SK-N-SH (cell line): ENCODE results near the gene GPRASP2. TPM values are rescaled to one million over a fixed set of nuclear protein-coding genes. Genes with fewer than 3 reads are reported as not detected.

ENCODE experiments used
- CTCF ChIA-PET: fragments of 300-600, 350-600 bp; formaldehyde crosslinking; extraction: SDS; loops from one replicate; lab custom pipeline; 2021; lab: Yijun Ruan, JAX
- POLR2A ChIA-PET: fragments of 350-600 bp; sonication (Branson Sonifier 250); formaldehyde crosslinking; extraction: SDS; loops from one replicate; lab custom pipeline; 2020; ENCODE audit warnings: antibody characterized with exemption, inconsistent platforms; lab: Yijun Ruan, JAX
- DNase-seq: peaks from one replicate; pipeline ENCODE4 v3.0.0; 2012
- H2AFZ ChIP-seq: fragments of 200-600 bp; sonication (generic); 2 replicates; pipeline ENCODE4 v1.8.1; 2016; ENCODE audit warnings: antibody characterized with exemption, mild to moderate bottlenecking, low read depth
- H3F3A ChIP-seq: fragments of 200-600 bp; sonication (generic); replicated peaks from 2 replicates; pipeline ENCODE3; 2016; ENCODE audit warnings: antibody characterized with exemption, mild to moderate bottlenecking; ENCODE audit not compliant: insufficient read depth
- H3K27ac ChIP-seq, 2 experiments: fragments of 200-500 bp in 1 of 2; fragments of 200-600 bp in 1 of 2; sonication (Bioruptor generic) in 1 of 2; sonication (generic), shearing (Covaris generic) in 1 of 2; 2 replicates each; pipeline versions ENCODE4 v1.5.1 to v1.6.1; 2014 to 2016; ENCODE audit warnings: low read depth in 2 of 2, inconsistent platforms in 1 of 2, low read length in 1 of 2, mild to moderate bottlenecking in 1 of 2, mixed read lengths in 1 of 2
- H3K27me3 ChIP-seq: fragments of 200-600 bp; sonication (generic), shearing (Covaris generic); 2 replicates; pipeline ENCODE4 v1.6.1; 2016; ENCODE audit warnings: mixed run types; ENCODE audit not compliant: insufficient read depth
- H3K36me3 ChIP-seq, 2 experiments: fragments of 200-500 bp in 1 of 2; fragments of 200-600 bp in 1 of 2; sonication (Bioruptor generic) in 1 of 2; sonication (generic) in 1 of 2; replicated peaks in 1 of 2; 2 replicates each; pipeline versions ENCODE3 to v1.5.1; 2014 to 2016; ENCODE audit warnings: low read length in 1 of 2, mild to moderate bottlenecking in 1 of 2; ENCODE audit not compliant: insufficient read depth in 2 of 2, control insufficient read depth in 1 of 2
- H3K4me1 ChIP-seq, 2 experiments: fragments of 200-500 bp in 1 of 2; fragments of 200-600 bp in 1 of 2; sonication (Bioruptor generic) in 1 of 2; sonication (generic), shearing (Covaris generic) in 1 of 2; 2 replicates each; pipeline versions ENCODE4 v1.5.1 to v1.6.1; 2014 to 2016; ENCODE audit warnings: low read depth in 1 of 2, low read length in 1 of 2, mixed run types in 1 of 2; ENCODE audit not compliant: insufficient read depth in 2 of 2, control insufficient read depth in 1 of 2
- H3K4me2 ChIP-seq: fragments of 200-600 bp; sonication (generic), shearing (Covaris generic); 2 replicates; pipeline ENCODE4 v1.6.1; 2017; ENCODE audit warnings: mixed run types
- H3K4me3 ChIP-seq, 2 experiments: fragments of 200-500 bp in 1 of 2; fragments of 200-600 bp in 1 of 2; sonication (Bioruptor generic) in 1 of 2; sonication (generic), shearing (Covaris generic) in 1 of 2; 2 replicates each; pipeline versions ENCODE4 v1.5.1 to v1.8.1; 2014 to 2016; ENCODE audit warnings: low read depth in 2 of 2, inconsistent platforms in 1 of 2, low read length in 1 of 2, mild to moderate bottlenecking in 1 of 2, mixed read lengths in 1 of 2, moderate library complexity in 1 of 2
- H3K79me2 ChIP-seq: fragments of 200-600 bp; sonication (generic); 2 replicates; pipeline ENCODE4 v1.8.1; 2017; ENCODE audit warnings: mild to moderate bottlenecking; ENCODE audit not compliant: insufficient read depth
- H3K9ac ChIP-seq: fragments of 200-600 bp; sonication (generic); 2 replicates; pipeline ENCODE4 v1.6.1; 2017; ENCODE audit warnings: mixed run types
- H3K9me2 ChIP-seq: fragments of 200-600 bp; sonication (generic); 2 replicates; pipeline ENCODE4 v1.6.1; 2017; ENCODE audit warnings: mixed run types
- H3K9me3 ChIP-seq: fragments of 200-600 bp; sonication (generic); 2 replicates; pipeline ENCODE4 v1.6.1; 2017; ENCODE audit warnings: mixed run types, mild to moderate bottlenecking, moderate library complexity
- H4K20me1 ChIP-seq: fragments of 200-600 bp; sonication (generic); 2 replicates; pipeline ENCODE4 v1.6.1; 2017; ENCODE audit warnings: mild to moderate bottlenecking, mixed run types; ENCODE audit not compliant: insufficient read depth
- CHD2 ChIP-seq: fragments of 150-350 bp; IDR thresholded peaks from 2 replicates; pipeline ENCODE4 v1.6.1; 2018; ENCODE audit warnings: low read length; ENCODE audit not compliant: partially characterized antibody
- FOSL2 ChIP-seq: IDR thresholded peaks from 2 replicates; pipeline ENCODE4 v1.4.0; 2012; ENCODE audit warnings: low read depth, mild to moderate bottlenecking, moderate library complexity, borderline replicate concordance
- FOXJ3 ChIP-seq: sonication (generic); formaldehyde crosslinking; IDR thresholded peaks from 2 replicates; pipeline ENCODE4 v1.5.1; 2020; ENCODE audit warnings: mild to moderate bottlenecking, missing genetic modification reagents
- GATA2 ChIP-seq: sonication (generic); formaldehyde crosslinking; IDR thresholded peaks from 2 replicates; pipeline ENCODE4 v1.5.0; 2020; ENCODE audit warnings: mild to moderate bottlenecking, missing genetic modification reagents
- IRF3 ChIP-seq: fragments of 150-350 bp; IDR thresholded peaks from 2 replicates; pipeline ENCODE4 v1.6.1; 2016; ENCODE audit warnings: mild to moderate bottlenecking, low read depth, low read length
- JUND ChIP-seq: IDR thresholded peaks from 2 replicates; pipeline ENCODE4 v1.4.0; 2012
- MEF2A ChIP-seq: IDR thresholded peaks from 2 replicates; pipeline ENCODE4 v1.4.0; 2012; ENCODE audit warnings: low read depth, borderline replicate concordance
- MXI1 ChIP-seq: IDR thresholded peaks from 2 replicates; pipeline ENCODE4 v1.6.1; 2012; ENCODE audit warnings: mild to moderate bottlenecking, low read depth, low read length, improper control_type of control experiment
- NRF1 ChIP-seq: IDR thresholded peaks from 2 replicates; pipeline ENCODE4 v1.6.1; 2012; ENCODE audit warnings: low read depth, mild to moderate bottlenecking, low read length
- PBX3 ChIP-seq: IDR thresholded peaks from 2 replicates; pipeline ENCODE4; 2012
- RAD21 ChIP-seq: IDR thresholded peaks from 2 replicates; pipeline ENCODE4 v1.6.1; 2012; ENCODE audit warnings: mild to moderate bottlenecking, low read length
- RCOR1 ChIP-seq: fragments of 150-350 bp; IDR thresholded peaks from 2 replicates; pipeline ENCODE4 v1.6.1; 2017; ENCODE audit warnings: antibody characterized with exemption, low read length
- SMC3 ChIP-seq: IDR thresholded peaks from 2 replicates; pipeline ENCODE4 v1.6.1; 2012; ENCODE audit warnings: low read depth, low read length, improper control_type of control experiment
- TEAD4 ChIP-seq: IDR thresholded peaks from 2 replicates; pipeline ENCODE4 v1.4.0; 2012; ENCODE audit warnings: mild to moderate bottlenecking, borderline replicate concordance; ENCODE audit not compliant: insufficient read depth
- USF2 ChIP-seq: fragments of 150-350 bp; IDR thresholded peaks from 2 replicates; pipeline ENCODE4 v1.6.1; 2017; ENCODE audit warnings: antibody characterized with exemption, low read length, low read depth, borderline replicate concordance
- YY1 ChIP-seq: IDR thresholded peaks from 2 replicates; pipeline ENCODE4 v1.4.0; 2012; ENCODE audit warnings: low read depth, mild to moderate bottlenecking
- WGBS: methylation state at CpG from one replicate; pipeline ENCODE4 v1.1.6; 2017; ENCODE audit warnings: low lambda C conversion rate; 5-methylcytosine and 5-hydroxymethylcytosine counted together
- polyA plus RNA-seq, 3 experiments: library from polyadenylated mRNA; depleted of rRNA; stranded (reverse); fragments of >200 nt; gene quantifications; 2 replicates each; pipeline ENCODE4 v1.2.3, GENCODE V29; 2012
- TF ChIP-seq, protein P1 (sequence below): IDR thresholded peaks from 2 replicates; pipeline ENCODE4 v1.4.0; 2012; ENCODE audit warnings: low read depth
- TF ChIP-seq, protein P2 (sequence below): fragments of 200-600 bp; sonication (generic); IDR thresholded peaks from 2 replicates; pipeline ENCODE4 v1.6.1; 2017; ENCODE audit warnings: antibody characterized with exemption, mild to moderate bottlenecking, moderate library complexity

GPRASP2 gene
- polyA plus RNA-seq, 1 of the 3 experiments (the other 2 are of a cell fraction), result 12.3 TPM

DNA sequence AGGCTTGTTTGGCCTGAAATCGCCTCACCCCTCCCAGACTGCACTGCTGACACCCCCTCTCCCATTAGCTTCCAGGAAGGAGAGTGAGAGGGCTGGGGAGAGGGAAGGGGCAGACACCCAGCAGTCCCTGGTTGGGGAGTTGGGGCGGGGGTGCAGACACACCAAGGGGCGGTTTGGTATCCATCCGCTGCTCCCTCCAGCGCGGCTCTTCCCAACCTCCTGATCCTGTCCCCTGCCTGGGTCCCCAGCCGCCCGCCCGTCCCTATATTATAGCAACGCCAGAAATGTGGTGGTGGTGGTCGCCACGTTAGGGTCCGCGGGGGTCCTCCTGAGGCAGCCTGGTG, 33.2 kb downstream of the GPRASP2 start:
- 0 out of 2 replicates have a peak overlapping the region, but pooled peaks have one; percentile 38 for H3K9ac ChIP-seq
- CTCF ChIA-PET, result no interaction called here
- 22% methylated on average over 9 of the region's 14 CpGs for WGBS
- H3K79me2 ChIP-seq, result no peaks in the 10 kb centered on the region
- peak overlapping the region; percentile 41 to 61; a peak in 3 of 4 replicates for H3K4me3 ChIP-seq
- no peak overlapping the region; a peak in 1 of 4 replicates for H3K27ac ChIP-seq
- H3K9me2 ChIP-seq, result no peaks in the 10 kb centered on the region
- DNase-seq, result no peak
- H3K27me3 ChIP-seq, result no peaks in the 10 kb centered on the region
- H2AFZ ChIP-seq, result peak overlapping the region; percentile 65; the same call in 1 of the 2 replicates
- TF ChIP-seq FOSL2 (no peak), FOXJ3 (CRISPR knock-in tag) (no peak), RAD21 (no peak), GATA2 (no peak), PBX3 (no peak)
- H3K4me2 ChIP-seq, result peak overlapping the region; percentile 69; the same call in 1 of the 2 replicates
- no peaks in the 10 kb centered on the region for H4K20me1 ChIP-seq
- no peaks in the 10 kb centered on the region for H3F3A ChIP-seq
- H3K36me3 ChIP-seq, result no peaks in the 10 kb centered on the region
- POLR2A ChIA-PET, result interaction anchor here (0.6 to 1.1 kb wide), 3 partner anchors 12 to 146 kb away, joined by 3 read pairs; partner anchors contain the start of genes ARMCX5 and GPRASP1
- H3K9me3 ChIP-seq, result no peaks in the 10 kb centered on the region
- no peaks in the 10 kb centered on the region; a peak in 1 of 4 replicates for H3K4me1 ChIP-seq

GRCh38 chrX:102745857-102746584, 33.8 kb downstream of the GPRASP2 start:
- POLR2A ChIA-PET, result interaction anchor here (0.6 to 1.0 kb wide), 3 partner anchors 25 to 428 kb away, joined by 3 to 10 read pairs (median 4); partner anchors contain the start of genes GPRASP1 and GPRASP3
- Histone ChIP-seq H3K4me1 (no peaks in the 10 kb centered on the region; a peak in 1 of 4 replicates), H3K79me2 (no peaks in the 10 kb centered on the region), H3K9me2 (no peaks in the 10 kb centered on the region), H3K27ac (peak overlapping the region in 1 of 2 experiments; percentile 58; a peak in 2 of 4 replicates), H3K9me3 (no peaks in the 10 kb centered on the region), H3K4me2 (peak overlapping the region; percentile 69), H3K4me3 (peak overlapping the region; percentile 41 to 61), H3K27me3 (no peaks in the 10 kb centered on the region)
- WGBS, result no CpG with 5 or more reads among the region's 61 CpGs
- peak; percentile 75 for DNase-seq
- TF ChIP-seq SMC3 (no peak), MXI1 (peak; percentile 33; the same call in 1 of the 2 replicates), CHD2 (no peak), IRF3 (no peak), USF2 (no peak), JUND (no peak), YY1 (peak; percentile 77), FOXJ3 (CRISPR knock-in tag) (no peak), RCOR1 (no peak), FOSL2 (no peak), TEAD4 (no peak), NRF1 (peak; percentile 24; the same call in 1 of the 2 replicates), MEF2A (no peak)
- TF ChIP-seq, protein P1, sequence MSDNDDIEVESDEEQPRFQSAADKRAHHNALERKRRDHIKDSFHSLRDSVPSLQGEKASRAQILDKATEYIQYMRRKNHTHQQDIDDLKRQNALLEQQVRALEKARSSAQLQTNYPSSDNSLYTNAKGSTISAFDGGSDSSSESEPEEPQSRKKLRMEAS, result no peak
- TF ChIP-seq, protein P2, sequence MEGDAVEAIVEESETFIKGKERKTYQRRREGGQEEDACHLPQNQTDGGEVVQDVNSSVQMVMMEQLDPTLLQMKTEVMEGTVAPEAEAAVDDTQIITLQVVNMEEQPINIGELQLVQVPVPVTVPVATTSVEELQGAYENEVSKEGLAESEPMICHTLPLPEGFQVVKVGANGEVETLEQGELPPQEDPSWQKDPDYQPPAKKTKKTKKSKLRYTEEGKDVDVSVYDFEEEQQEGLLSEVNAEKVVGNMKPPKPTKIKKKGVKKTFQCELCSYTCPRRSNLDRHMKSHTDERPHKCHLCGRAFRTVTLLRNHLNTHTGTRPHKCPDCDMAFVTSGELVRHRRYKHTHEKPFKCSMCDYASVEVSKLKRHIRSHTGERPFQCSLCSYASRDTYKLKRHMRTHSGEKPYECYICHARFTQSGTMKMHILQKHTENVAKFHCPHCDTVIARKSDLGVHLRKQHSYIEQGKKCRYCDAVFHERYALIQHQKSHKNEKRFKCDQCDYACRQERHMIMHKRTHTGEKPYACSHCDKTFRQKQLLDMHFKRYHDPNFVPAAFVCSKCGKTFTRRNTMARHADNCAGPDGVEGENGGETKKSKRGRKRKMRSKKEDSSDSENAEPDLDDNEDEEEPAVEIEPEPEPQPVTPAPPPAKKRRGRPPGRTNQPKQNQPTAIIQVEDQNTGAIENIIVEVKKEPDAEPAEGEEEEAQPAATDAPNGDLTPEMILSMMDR, result no peak
- TF ChIP-seq, all 33 proteins: peak for 3
- Histone ChIP-seq H3K36me3 (no peaks in the 10 kb centered on the region), H4K20me1 (no peaks in the 10 kb centered on the region), H3F3A (no peaks in the 10 kb centered on the region), H3K9ac (peak overlapping the region; percentile 38; the same call in 1 of the 2 replicates), H2AFZ (peak overlapping the region; percentile 65; the same call in 1 of the 2 replicates)
- CTCF ChIA-PET, result interaction anchor here (0.7 to 1.3 kb wide), 2 partner anchors 8 to 45 kb away, joined by 3 to 4 read pairs; no protein-coding TSS in a partner anchor
